GM18907 (cell line): ENCODE measurements around the gene ZNF684.
"Not testable (repeated sequence)": the region's sequence is repeated elsewhere in the genome, so short reads cannot be mapped to it uniquely, and the experiment has no call there.

Experiments used
- ATAC-seq: cut with Tn5 transposase; IDR thresholded peaks from one replicate; pipeline ENCODE4 v1.9.1; 2021; ENCODE audit warnings: mild to moderate bottlenecking, moderate library complexity; ENCODE audit not compliant: unreplicated experiment

Gene ZNF684

GRCh38 chr1:40567825-40568224 lies 36.4 kb downstream of the ZNF684 start:
- no peak for ATAC-seq

GRCh38 chr1:40574805-40575204 lies 43.4 kb downstream of the ZNF684 start:
- ATAC-seq: not testable (repeated sequence)

GRCh38 chr1:40575336-40575735 lies 43.9 kb downstream of the ZNF684 start:
- no peak for ATAC-seq

GRCh38 chr1:40582116-40582515 lies 50.7 kb downstream of the ZNF684 start:
- no peak for ATAC-seq

GRCh38 chr1:40583980-40584379 lies 52.5 kb downstream of the ZNF684 start:
- no peak for ATAC-seq

- no peak for ATAC-seq
These were observed 57.1 kb downstream of the ZNF684 start for GRCh38 chr1:40588586-40588985.

- ATAC-seq: no peak
These were observed 60.8 kb downstream of the ZNF684 start for GRCh38 chr1:40592107-40592803.

GRCh38 chr1:40593449-40594186 lies 62.2 kb downstream of the ZNF684 start:
- ATAC-seq: no peak

GRCh38 chr1:40594187-40594531 lies 62.7 kb downstream of the ZNF684 start:
- ATAC-seq: no peak

- ATAC-seq: no peak
These were observed 64.2 kb downstream of the ZNF684 start for GRCh38 chr1:40595623-40596022.
